ENCODE data around the gene CFAP61.

The CFAP61 gene

GRCh38 chr20:20076297-20077065 is 24.1 kb downstream of the CFAP61 start:
- Histone ChIP-seq H3K4me1 (ENCODE audit: control insufficient read depth, insufficient read depth, low read length) (peaks cover 25% of the 10 kb centered on the region), H3K9ac (ENCODE audit: low read depth, low read length) (no peak overlapping the region), H3K36me3 (ENCODE audit: control insufficient read depth, insufficient read depth, low read length) (no peaks in the 10 kb centered on the region), H3K27ac (ENCODE audit: low read depth, low read length) (no peak overlapping the region), H3K9me3 (ENCODE audit: control insufficient read depth, insufficient read depth, low read length) (no peaks in the 10 kb centered on the region), H3K4me3 (ENCODE audit: low read depth, low read length) (no peak overlapping the region), H3K27me3 (ENCODE audit: control insufficient read depth, insufficient read depth, low read length) (no peaks in the 10 kb centered on the region)

- no peak overlapping the region for H3K27ac ChIP-seq (ENCODE audit: low read depth, low read length)
- H3K27me3 ChIP-seq (ENCODE audit: control insufficient read depth, insufficient read depth, low read length): no peaks in the 10 kb centered on the region
- no peaks in the 10 kb centered on the region for H3K36me3 ChIP-seq (ENCODE audit: control insufficient read depth, insufficient read depth, low read length)
- H3K4me1 ChIP-seq (ENCODE audit: control insufficient read depth, insufficient read depth, low read length): peaks cover 25% of the 10 kb centered on the region
- H3K4me3 ChIP-seq (ENCODE audit: low read depth, low read length): no peak overlapping the region; the same call in 1 of the 2 replicates
- H3K9ac ChIP-seq (ENCODE audit: low read depth, low read length): no peak overlapping the region
- H3K9me3 ChIP-seq (ENCODE audit: control insufficient read depth, insufficient read depth, low read length): no peaks in the 10 kb centered on the region
Measured at GRCh38 chr20:20078041-20078440, 25.7 kb downstream of the CFAP61 start.

- no peak overlapping the region for H3K4me3 ChIP-seq (ENCODE audit: low read depth, low read length)
- peaks cover 25% of the 10 kb centered on the region for H3K4me1 ChIP-seq (ENCODE audit: control insufficient read depth, insufficient read depth, low read length)
- H3K27me3 ChIP-seq (ENCODE audit: control insufficient read depth, insufficient read depth, low read length): no peaks in the 10 kb centered on the region
- no peaks in the 10 kb centered on the region for H3K36me3 ChIP-seq (ENCODE audit: control insufficient read depth, insufficient read depth, low read length)
- H3K27ac ChIP-seq (ENCODE audit: low read depth, low read length): no peak overlapping the region
- H3K9ac ChIP-seq (ENCODE audit: low read depth, low read length): no peak overlapping the region
- H3K9me3 ChIP-seq (ENCODE audit: control insufficient read depth, insufficient read depth, low read length): no peaks in the 10 kb centered on the region
Measured at GRCh38 chr20:20079102-20079784, 26.9 kb downstream of the CFAP61 start.

- H3K9ac ChIP-seq (ENCODE audit: low read depth, low read length): no peak overlapping the region
- H3K27ac ChIP-seq (ENCODE audit: low read depth, low read length): no peak overlapping the region
- H3K36me3 ChIP-seq (ENCODE audit: control insufficient read depth, insufficient read depth, low read length): no peaks in the 10 kb centered on the region
- H3K4me3 ChIP-seq (ENCODE audit: low read depth, low read length): no peak overlapping the region
- no peaks in the 10 kb centered on the region for H3K27me3 ChIP-seq (ENCODE audit: control insufficient read depth, insufficient read depth, low read length)
- peaks cover 8% of the 10 kb centered on the region for H3K4me1 ChIP-seq (ENCODE audit: control insufficient read depth, insufficient read depth, low read length)
- H3K9me3 ChIP-seq (ENCODE audit: control insufficient read depth, insufficient read depth, low read length): no peaks in the 10 kb centered on the region
Measured at GRCh38 chr20:20083807-20084206, 31.5 kb downstream of the CFAP61 start.

- no peak overlapping the region for H3K4me3 ChIP-seq (ENCODE audit: low read depth, low read length)
- no peaks in the 10 kb centered on the region for H3K9me3 ChIP-seq (ENCODE audit: control insufficient read depth, insufficient read depth, low read length)
- no peaks in the 10 kb centered on the region for H3K27me3 ChIP-seq (ENCODE audit: control insufficient read depth, insufficient read depth, low read length)
- no peak overlapping the region for H3K9ac ChIP-seq (ENCODE audit: low read depth, low read length)
- no peaks in the 10 kb centered on the region for H3K36me3 ChIP-seq (ENCODE audit: control insufficient read depth, insufficient read depth, low read length)
- peaks cover 3% of the 10 kb centered on the region for H3K4me1 ChIP-seq (ENCODE audit: control insufficient read depth, insufficient read depth, low read length)
- H3K27ac ChIP-seq (ENCODE audit: low read depth, low read length): no peak overlapping the region
Measured at GRCh38 chr20:20084296-20084752, 32.0 kb downstream of the CFAP61 start.

- Histone ChIP-seq H3K4me3 (ENCODE audit: low read depth, low read length) (no peak overlapping the region), H3K27me3 (ENCODE audit: control insufficient read depth, insufficient read depth, low read length) (no peaks in the 10 kb centered on the region), H3K27ac (ENCODE audit: low read depth, low read length) (no peak overlapping the region), H3K4me1 (ENCODE audit: control insufficient read depth, insufficient read depth, low read length) (no peaks in the 10 kb centered on the region), H3K9me3 (ENCODE audit: control insufficient read depth, insufficient read depth, low read length) (no peaks in the 10 kb centered on the region), H3K9ac (ENCODE audit: low read depth, low read length) (no peak overlapping the region), H3K36me3 (ENCODE audit: control insufficient read depth, insufficient read depth, low read length) (no peaks in the 10 kb centered on the region)
Measured at GRCh38 chr20:20085071-20085470, 32.7 kb downstream of the CFAP61 start.

GRCh38 chr20:20085812-20086211 is 33.5 kb downstream of the CFAP61 start:
- H3K36me3 ChIP-seq (ENCODE audit: control insufficient read depth, insufficient read depth, low read length): no peaks in the 10 kb centered on the region
- no peak overlapping the region for H3K4me3 ChIP-seq (ENCODE audit: low read depth, low read length)
- no peak overlapping the region for H3K9ac ChIP-seq (ENCODE audit: low read depth, low read length)
- no peak overlapping the region for H3K27ac ChIP-seq (ENCODE audit: low read depth, low read length)
- H3K9me3 ChIP-seq (ENCODE audit: control insufficient read depth, insufficient read depth, low read length): no peaks in the 10 kb centered on the region
- no peaks in the 10 kb centered on the region for H3K27me3 ChIP-seq (ENCODE audit: control insufficient read depth, insufficient read depth, low read length)
- H3K4me1 ChIP-seq (ENCODE audit: control insufficient read depth, insufficient read depth, low read length): no peaks in the 10 kb centered on the region

- no peak overlapping the region for H3K9ac ChIP-seq (ENCODE audit: low read depth, low read length)
- H3K27ac ChIP-seq (ENCODE audit: low read depth, low read length): no peak overlapping the region
- H3K36me3 ChIP-seq (ENCODE audit: control insufficient read depth, insufficient read depth, low read length): no peaks in the 10 kb centered on the region
- no peak overlapping the region for H3K4me3 ChIP-seq (ENCODE audit: low read depth, low read length)
- H3K4me1 ChIP-seq (ENCODE audit: control insufficient read depth, insufficient read depth, low read length): no peaks in the 10 kb centered on the region
- H3K27me3 ChIP-seq (ENCODE audit: control insufficient read depth, insufficient read depth, low read length): no peaks in the 10 kb centered on the region
- H3K9me3 ChIP-seq (ENCODE audit: control insufficient read depth, insufficient read depth, low read length): no peaks in the 10 kb centered on the region
Measured at GRCh38 chr20:20089018-20089417, 36.7 kb downstream of the CFAP61 start.

GRCh38 chr20:20089939-20090338 is 37.6 kb downstream of the CFAP61 start:
- Histone ChIP-seq H3K4me3 (ENCODE audit: low read depth, low read length) (no peak overlapping the region), H3K27ac (ENCODE audit: low read depth, low read length) (no peak overlapping the region), H3K27me3 (ENCODE audit: control insufficient read depth, insufficient read depth, low read length) (no peaks in the 10 kb centered on the region), H3K9ac (ENCODE audit: low read depth, low read length) (no peak overlapping the region), H3K9me3 (ENCODE audit: control insufficient read depth, insufficient read depth, low read length) (no peaks in the 10 kb centered on the region), H3K4me1 (ENCODE audit: control insufficient read depth, insufficient read depth, low read length) (no peaks in the 10 kb centered on the region), H3K36me3 (ENCODE audit: control insufficient read depth, insufficient read depth, low read length) (no peaks in the 10 kb centered on the region)

- Histone ChIP-seq H3K27me3 (ENCODE audit: control insufficient read depth, insufficient read depth, low read length) (no peaks in the 10 kb centered on the region), H3K9me3 (ENCODE audit: control insufficient read depth, insufficient read depth, low read length) (no peaks in the 10 kb centered on the region), H3K9ac (ENCODE audit: low read depth, low read length) (no peak overlapping the region), H3K4me3 (ENCODE audit: low read depth, low read length) (no peak overlapping the region), H3K27ac (ENCODE audit: low read depth, low read length) (no peak overlapping the region), H3K36me3 (ENCODE audit: control insufficient read depth, insufficient read depth, low read length) (no peaks in the 10 kb centered on the region), H3K4me1 (ENCODE audit: control insufficient read depth, insufficient read depth, low read length) (no peaks in the 10 kb centered on the region)
Measured at GRCh38 chr20:20092827-20093226, 40.5 kb downstream of the CFAP61 start.

GRCh38 chr20:20094410-20094809 is 42.1 kb downstream of the CFAP61 start:
- Histone ChIP-seq H3K4me1 (ENCODE audit: control insufficient read depth, insufficient read depth, low read length) (no peaks in the 10 kb centered on the region), H3K9me3 (ENCODE audit: control insufficient read depth, insufficient read depth, low read length) (no peaks in the 10 kb centered on the region), H3K27me3 (ENCODE audit: control insufficient read depth, insufficient read depth, low read length) (no peaks in the 10 kb centered on the region), H3K36me3 (ENCODE audit: control insufficient read depth, insufficient read depth, low read length) (no peaks in the 10 kb centered on the region), H3K4me3 (ENCODE audit: low read depth, low read length) (no peak overlapping the region), H3K27ac (ENCODE audit: low read depth, low read length) (no peak overlapping the region), H3K9ac (ENCODE audit: low read depth, low read length) (no peak overlapping the region)

Measured in HUES48 (cell line).